ENCODE data around the gene JMJD8.

JMJD8 gene

GRCh38 chr16:693766-694165 is 9.6 kb upstream of the JMJD8 start:
- Histone ChIP-seq H3K9me3 (ENCODE audit: control insufficient read depth, insufficient read depth, low read depth, low read length) (no peaks in the 10 kb centered on the region), H3K27ac (ENCODE audit: extremely low read depth, low read depth, low read length) (no peak overlapping the region), H3K4me3 (ENCODE audit: low read depth, low read length) (no peak overlapping the region), H3K4me1 (ENCODE audit: control insufficient read depth, insufficient read depth, low read length) (no peaks in the 10 kb centered on the region), H3K36me3 (ENCODE audit: control insufficient read depth in 2 of 2, insufficient read depth in 1 of 2, low read length in 2 of 2) (peaks cover 0 to 6% of the 10 kb centered on the region in 2 experiments; a peak in 1 of 3 replicates)
- ChIA-PET CTCF (no interaction called here), POLR2A (interaction anchor here (0.8 kb wide), 1 partner anchor 58 kb away, joined by 3 read pairs; the partner anchor contains the start of gene METTL26)
- TF ChIP-seq KLF8 (tag by site-specific recombination; IDR thresholded peaks at IDR 0.05) (peak; percentile 62; the same call in 1 of the 2 replicates), KLF1 (tag by site-specific recombination; IDR thresholded peaks at IDR 0.05) (peak; percentile 59; the same call in 1 of the 2 replicates)
- TF ChIP-seq, protein P1, sequence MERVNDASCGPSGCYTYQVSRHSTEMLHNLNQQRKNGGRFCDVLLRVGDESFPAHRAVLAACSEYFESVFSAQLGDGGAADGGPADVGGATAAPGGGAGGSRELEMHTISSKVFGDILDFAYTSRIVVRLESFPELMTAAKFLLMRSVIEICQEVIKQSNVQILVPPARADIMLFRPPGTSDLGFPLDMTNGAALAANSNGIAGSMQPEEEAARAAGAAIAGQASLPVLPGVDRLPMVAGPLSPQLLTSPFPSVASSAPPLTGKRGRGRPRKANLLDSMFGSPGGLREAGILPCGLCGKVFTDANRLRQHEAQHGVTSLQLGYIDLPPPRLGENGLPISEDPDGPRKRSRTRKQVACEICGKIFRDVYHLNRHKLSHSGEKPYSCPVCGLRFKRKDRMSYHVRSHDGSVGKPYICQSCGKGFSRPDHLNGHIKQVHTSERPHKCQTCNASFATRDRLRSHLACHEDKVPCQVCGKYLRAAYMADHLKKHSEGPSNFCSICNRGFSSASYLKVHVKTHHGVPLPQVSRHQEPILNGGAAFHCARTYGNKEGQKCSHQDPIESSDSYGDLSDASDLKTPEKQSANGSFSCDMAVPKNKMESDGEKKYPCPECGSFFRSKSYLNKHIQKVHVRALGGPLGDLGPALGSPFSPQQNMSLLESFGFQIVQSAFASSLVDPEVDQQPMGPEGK (tag by site-specific recombination; IDR thresholded peaks at IDR 0.05): peak; percentile 13; the same call in 1 of the 2 replicates
- TF ChIP-seq, protein P2, sequence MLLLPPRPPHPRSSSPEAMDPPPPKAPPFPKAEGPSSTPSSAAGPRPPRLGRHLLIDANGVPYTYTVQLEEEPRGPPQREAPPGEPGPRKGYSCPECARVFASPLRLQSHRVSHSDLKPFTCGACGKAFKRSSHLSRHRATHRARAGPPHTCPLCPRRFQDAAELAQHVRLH (tag by site-specific recombination; IDR thresholded peaks at IDR 0.05): no peak

DNA sequence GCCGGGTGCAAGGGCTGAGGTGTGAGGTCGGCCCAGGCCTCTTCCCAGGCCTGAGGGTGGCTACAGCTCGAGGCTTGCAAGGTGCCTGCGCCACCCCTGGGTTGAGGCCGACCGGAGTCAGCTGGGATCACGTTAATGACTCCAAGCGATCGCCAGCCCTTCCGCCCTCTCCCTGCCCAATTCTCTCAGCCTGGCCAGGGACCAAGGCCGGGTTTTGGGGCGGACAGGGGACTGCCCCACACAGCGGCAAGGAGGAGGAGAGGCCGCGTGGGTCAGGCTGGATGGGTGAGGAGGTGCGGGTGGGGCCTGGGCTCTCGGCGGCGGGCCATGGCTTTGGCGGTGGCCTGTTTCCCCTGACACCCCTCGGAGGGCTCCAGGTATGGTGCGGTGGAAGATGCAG is 9.2 kb upstream of the JMJD8 start:
- ChIA-PET CTCF (no interaction called here), POLR2A (interaction anchor here (0.8 kb wide), 1 partner anchor 57 kb away, joined by 3 read pairs; the partner anchor contains the start of gene METTL26)
- no peak overlapping the region for H3K27ac ChIP-seq (ENCODE audit: extremely low read depth, low read depth, low read length)
- TF ChIP-seq ZBTB8A (tag by site-specific recombination; IDR thresholded peaks at IDR 0.05) (peak; percentile 72), ZNF18 (tag by site-specific recombination; IDR thresholded peaks at IDR 0.05) (no peak), KLF1 (tag by site-specific recombination; IDR thresholded peaks at IDR 0.05) (peak; percentile 85), KLF17 (tag by site-specific recombination; IDR thresholded peaks at IDR 0.05) (no peak), ZNF223 (tag by site-specific recombination; IDR thresholded peaks at IDR 0.05) (peak; percentile 16; the same call in 1 of the 2 replicates)
- H3K4me3 ChIP-seq (ENCODE audit: low read depth, low read length): no peak overlapping the region
- H3K4me1 ChIP-seq (ENCODE audit: control insufficient read depth, insufficient read depth, low read length): no peaks in the 10 kb centered on the region
- peaks cover 0 to 9% of the 10 kb centered on the region in 2 experiments; a peak in 1 of 3 replicates for H3K36me3 ChIP-seq (ENCODE audit: control insufficient read depth in 2 of 2, insufficient read depth in 1 of 2, low read length in 2 of 2)
- H3K9me3 ChIP-seq (ENCODE audit: control insufficient read depth, insufficient read depth, low read depth, low read length): no peaks in the 10 kb centered on the region

- CTCF ChIA-PET: interaction anchor here (0.8 kb wide), 1 partner anchor 22 kb away, joined by 3 read pairs; no protein-coding TSS in a partner anchor
- H3K9me3 ChIP-seq (ENCODE audit: control insufficient read depth, insufficient read depth, low read depth, low read length): no peaks in the 10 kb centered on the region
- no peak overlapping the region for H3K27ac ChIP-seq (ENCODE audit: extremely low read depth, low read depth, low read length)
- POLR2A ChIA-PET: interaction anchor here (0.8 kb wide), 1 partner anchor 56 kb away, joined by 3 read pairs; the partner anchor contains the start of gene METTL26
- H3K4me3 ChIP-seq (ENCODE audit: low read depth, low read length): no peak overlapping the region
- H3K36me3 ChIP-seq (ENCODE audit: control insufficient read depth in 2 of 2, insufficient read depth in 1 of 2, low read length in 2 of 2): peaks cover 0 to 16% of the 10 kb centered on the region in 2 experiments; a peak in 1 of 3 replicates
- no peaks in the 10 kb centered on the region for H3K4me1 ChIP-seq (ENCODE audit: control insufficient read depth, insufficient read depth, low read length)
- TF ChIP-seq SCRT2 (tag by site-specific recombination; IDR thresholded peaks at IDR 0.05): 0 out of 2 replicates have a peak, but pooled peaks have one; percentile 36
- TF ChIP-seq, protein P3, sequence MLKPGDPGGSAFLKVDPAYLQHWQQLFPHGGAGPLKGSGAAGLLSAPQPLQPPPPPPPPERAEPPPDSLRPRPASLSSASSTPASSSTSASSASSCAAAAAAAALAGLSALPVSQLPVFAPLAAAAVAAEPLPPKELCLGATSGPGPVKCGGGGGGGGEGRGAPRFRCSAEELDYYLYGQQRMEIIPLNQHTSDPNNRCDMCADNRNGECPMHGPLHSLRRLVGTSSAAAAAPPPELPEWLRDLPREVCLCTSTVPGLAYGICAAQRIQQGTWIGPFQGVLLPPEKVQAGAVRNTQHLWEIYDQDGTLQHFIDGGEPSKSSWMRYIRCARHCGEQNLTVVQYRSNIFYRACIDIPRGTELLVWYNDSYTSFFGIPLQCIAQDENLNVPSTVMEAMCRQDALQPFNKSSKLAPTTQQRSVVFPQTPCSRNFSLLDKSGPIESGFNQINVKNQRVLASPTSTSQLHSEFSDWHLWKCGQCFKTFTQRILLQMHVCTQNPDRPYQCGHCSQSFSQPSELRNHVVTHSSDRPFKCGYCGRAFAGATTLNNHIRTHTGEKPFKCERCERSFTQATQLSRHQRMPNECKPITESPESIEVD (tag by site-specific recombination; IDR thresholded peaks at IDR 0.05): no peak
- no peak for TF ChIP-seq FEZF1 (tag by site-specific recombination; IDR thresholded peaks at IDR 0.05)
- TF ChIP-seq ZNF366 (tag by site-specific recombination; conservative IDR thresholded peaks at IDR 0.05): 0 out of 2 replicates have a peak, but pooled peaks have one; percentile 22
- no peak for TF ChIP-seq ZBTB21 (tag by site-specific recombination; IDR thresholded peaks at IDR 0.05)
- 0 out of 2 replicates have a peak, but pooled peaks have one; percentile 23 for TF ChIP-seq IKZF3 (tag by site-specific recombination; IDR thresholded peaks at IDR 0.05)
- TF ChIP-seq PRDM1 (tag by site-specific recombination; IDR thresholded peaks at IDR 0.05): peak; percentile 87
- TF ChIP-seq ZNF292 (tag by site-specific recombination; IDR thresholded peaks at IDR 0.05; ENCODE audit: borderline replicate concordance, low read depth): no peak
- TF ChIP-seq ZNF302 (tag by site-specific recombination; IDR thresholded peaks at IDR 0.05; ENCODE audit: low read depth): no peak
- TF ChIP-seq ZBTB8A (tag by site-specific recombination; IDR thresholded peaks at IDR 0.05): no peak
- no peak for TF ChIP-seq ZNF24 (tag by site-specific recombination; IDR thresholded peaks at IDR 0.05)
- no peak for TF ChIP-seq ZNF548 (tag by site-specific recombination; IDR thresholded peaks at IDR 0.05)
- TF ChIP-seq, protein P2 (tag by site-specific recombination; IDR thresholded peaks at IDR 0.05): no peak
- no peak for TF ChIP-seq SCRT1 (tag by site-specific recombination; IDR thresholded peaks at IDR 0.05; ENCODE audit: borderline replicate concordance)
- TF ChIP-seq ZIC2 (tag by site-specific recombination; IDR thresholded peaks at IDR 0.05): no peak
- TF ChIP-seq ZNF629 (tag by site-specific recombination; IDR thresholded peaks at IDR 0.05): no peak
- TF ChIP-seq ZBTB7A (tag by site-specific recombination; IDR thresholded peaks at IDR 0.05; ENCODE audit: low read depth): no peak
Observed at GRCh38 chr16:692356-693108, 8.4 kb upstream of the JMJD8 start.

Measured in HEK293 (cell line).